HepG2 (cell line): ENCODE results near the gene NADK2. TPM values are rescaled to one million over a fixed set of nuclear protein-coding genes. Genes with fewer than 3 reads are reported as not detected.
A peak's percentile ranks its signal among the peaks of the same experiment; 100 is the strongest.

Experiments used
- FOXA1 ChIP-seq, 2 experiments: fragments of 450-650 bp in 1 of 2; sonication (generic) in 1 of 2; formaldehyde crosslinking in 1 of 2; IDR thresholded peaks; 2 replicates each; pipeline versions ENCODE4 v1.4.0 to v1.6.1; 2016 to 2020; ENCODE audit warnings: missing genetic modification reagents in 1 of 2
- GFI1 ChIP-seq: sonication (generic); formaldehyde crosslinking; IDR thresholded peaks from 2 replicates; pipeline ENCODE4 v1.5.0; 2020; ENCODE audit warnings: missing genetic modification reagents, mild to moderate bottlenecking, borderline replicate concordance
- HNF1A ChIP-seq, 2 experiments: sonication (generic) in 1 of 2; formaldehyde crosslinking in 1 of 2; IDR thresholded peaks; 2 replicates each; pipeline versions ENCODE4 v1.4.0 to v1.6.1; 2016 to 2020; ENCODE audit warnings: borderline replicate concordance in 1 of 2, low read depth in 1 of 2, mild to moderate bottlenecking in 1 of 2, missing genetic modification reagents in 1 of 2
- HNRNPLL ChIP-seq: fragments of 200-400 bp; formaldehyde crosslinking; IDR thresholded peaks from 2 replicates; pipeline ENCODE4 v1.6.1; 2017; ENCODE audit warnings: mild to moderate bottlenecking, low read depth, low read length; ENCODE audit not compliant: poor library complexity, severe bottlenecking
- ISL2 ChIP-seq: sonication (generic); formaldehyde crosslinking; IDR thresholded peaks from 2 replicates; pipeline ENCODE4 v1.5.0; 2020; ENCODE audit warnings: missing genetic modification reagents
- KDM1A ChIP-seq: IDR thresholded peaks from 2 replicates; pipeline ENCODE4 v1.6.1; 2016; ENCODE audit warnings: missing compliant biosample characterization
- KDM6A ChIP-seq: IDR thresholded peaks from 2 replicates; pipeline ENCODE4 v1.6.1; 2016; ENCODE audit warnings: low read depth
- MTA3 ChIP-seq: sonication (generic); formaldehyde crosslinking; IDR thresholded peaks from 2 replicates; pipeline ENCODE4 v1.4.0; 2020; ENCODE audit warnings: missing genetic modification reagents
- NCOA2 ChIP-seq: sonication (generic); formaldehyde crosslinking; IDR thresholded peaks from 2 replicates; pipeline ENCODE4 v1.8.0; 2022; ENCODE audit warnings: inconsistent platforms
- PHF8 ChIP-seq: sonication (generic); formaldehyde crosslinking; IDR thresholded peaks from 2 replicates; pipeline ENCODE4 v1.5.0; 2020; ENCODE audit warnings: missing genetic modification reagents
- PITX1 ChIP-seq: sonication (generic); formaldehyde crosslinking; IDR thresholded peaks from 2 replicates; pipeline ENCODE4 v1.5.1; 2020; ENCODE audit warnings: mild to moderate bottlenecking, missing genetic modification reagents
- POGZ ChIP-seq: sonication (generic); formaldehyde crosslinking; IDR thresholded peaks from 2 replicates; pipeline ENCODE4 v1.4.0; 2020; ENCODE audit warnings: mild to moderate bottlenecking, missing genetic modification reagents
- SMAD3 ChIP-seq: sonication (generic); formaldehyde crosslinking; IDR thresholded peaks from 2 replicates; pipeline ENCODE4 v1.4.0; 2020; ENCODE audit warnings: missing genetic modification reagents
- SP4 ChIP-seq: sonication (generic); formaldehyde crosslinking; IDR thresholded peaks from 2 replicates; pipeline ENCODE4 v1.8.1; 2023; ENCODE audit warnings: mild to moderate bottlenecking, missing genetic modification reagents
- TCF12 ChIP-seq, 2 experiments: fragments of 450-650 bp in 1 of 2; sonication (generic) in 1 of 2; formaldehyde crosslinking in 1 of 2; IDR thresholded peaks; 2 replicates each; pipeline versions ENCODE4 v1.6.1 to v1.8.0; 2017 to 2022; ENCODE audit warnings: antibody characterized with exemption in 1 of 2, mild to moderate bottlenecking in 1 of 2, missing genetic modification reagents in 1 of 2, moderate library complexity in 1 of 2
- TCF7 ChIP-seq: sonication (generic); IDR thresholded peaks from 2 replicates; pipeline ENCODE4 v1.6.1; 2016; ENCODE audit warnings: antibody characterized with exemption, low read depth
- ZGPAT ChIP-seq: IDR thresholded peaks from 2 replicates; pipeline ENCODE4 v1.6.1; 2016; ENCODE audit warnings: mild to moderate bottlenecking
- ZNF281 ChIP-seq: sonication (generic); formaldehyde crosslinking; IDR thresholded peaks from 2 replicates; pipeline ENCODE4 v1.4.0; 2020; ENCODE audit warnings: missing genetic modification reagents, borderline replicate concordance
- ZNF414 ChIP-seq: sonication (generic); formaldehyde crosslinking; IDR thresholded peaks from 2 replicates; pipeline ENCODE4 v1.5.0; 2020; ENCODE audit warnings: missing genetic modification reagents
- ZNF792 ChIP-seq: IDR thresholded peaks from 2 replicates; pipeline ENCODE4 v1.6.1; 2016
- ZNF839 ChIP-seq: sonication (generic); formaldehyde crosslinking; IDR thresholded peaks from 2 replicates; pipeline ENCODE4 v1.4.0; 2020; ENCODE audit warnings: missing genetic modification reagents, mild to moderate bottlenecking, borderline replicate concordance
- polyA plus RNA-seq, 8 experiments: library from polyadenylated mRNA; depleted of rRNA in 3 of 8; stranded (reverse) in 7 of 8; unstranded in 1 of 8; fragments of >200 nt; fragmentation: Illumina TruSeq in 4 of 8; extraction: Trizol in 4 of 8; gene quantifications; 2 replicates each; pipeline versions ENCODE4 v1.2.1 to v1.2.3, GENCODE V29; 2011 to 2016; ENCODE audit warnings: low read depth in 4 of 8, missing spikeins in 1 of 8, mixed read lengths in 1 of 8; ENCODE audit not compliant: insufficient read depth in 1 of 8
- total RNA-seq, 5 experiments: library from RNA; depleted of rRNA; stranded (reverse); fragments of >200 nt; fragmentation: Illumina TruSeq; extraction: Trizol; gene quantifications; 2 replicates each; pipeline ENCODE4 v1.2.3, GENCODE V29; 2016; ENCODE audit warnings: low read depth in 1 of 5

The NADK2 gene
- total and polyA plus RNA-seq, 2 of the 13 experiments (the other 11 are each of a cell fraction or from before 2014, with no cell fraction given) = 13.9 to 71.4 TPM

- TF ChIP-seq TCF7 = 0 out of 2 replicates have a peak, but pooled peaks have one; percentile 45
- TF ChIP-seq ZNF414 (CRISPR knock-in tag) = peak; percentile 40; the same call in 1 of the 2 replicates
- peak; percentile 67; the same call in 1 of the 2 replicates for TF ChIP-seq SMAD3 (CRISPR knock-in tag)
- 0 out of 2 replicates have a peak, but pooled peaks have one; percentile 26 for TF ChIP-seq KDM6A (CRISPR knock-in tag)
- TF ChIP-seq ZNF281 (CRISPR knock-in tag) = peak; percentile 28; the same call in 1 of the 2 replicates
- peak; percentile 82 for TF ChIP-seq ZNF792 (CRISPR knock-in tag)
- TF ChIP-seq FOXA1 (IDR thresholded peaks at IDR 0.05) = no peak; the same call in 1 of the 2 replicates
- peak; percentile 85 for TF ChIP-seq FOXA1 (CRISPR knock-in tag; IDR thresholded peaks at IDR 0.05)
- TF ChIP-seq PHF8 (CRISPR knock-in tag) = no peak
- TF ChIP-seq HNF1A (IDR thresholded peaks at IDR 0.05; ENCODE audit: low read depth) = peak; percentile 67; the same call in 1 of the 2 replicates
- TF ChIP-seq HNF1A (CRISPR knock-in tag; IDR thresholded peaks at IDR 0.05; ENCODE audit: borderline replicate concordance) = no peak; the same call in 1 of the 2 replicates
- TF ChIP-seq KDM1A (CRISPR knock-in tag) = peak; percentile 43; the same call in 1 of the 2 replicates
- no peak for TF ChIP-seq SP4 (CRISPR knock-in tag)
- TF ChIP-seq HNRNPLL = no peak
- 0 out of 2 replicates have a peak, but pooled peaks have one; percentile 61 for TF ChIP-seq PITX1 (CRISPR knock-in tag)
- peak; percentile 60; the same call in 1 of the 2 replicates for TF ChIP-seq GFI1 (CRISPR knock-in tag)
- peak; percentile 93 for TF ChIP-seq ISL2 (CRISPR knock-in tag)
- TF ChIP-seq ZGPAT = peak; percentile 67
- peak; percentile 90 for TF ChIP-seq NCOA2 (CRISPR knock-in tag)
- TF ChIP-seq TCF12 (IDR thresholded peaks at IDR 0.05) = no peak
- TF ChIP-seq TCF12 (CRISPR knock-in tag; IDR thresholded peaks at IDR 0.05) = no peak
- TF ChIP-seq POGZ (CRISPR knock-in tag) = peak; percentile 54; the same call in 1 of the 2 replicates
- no peak for TF ChIP-seq ZNF839 (CRISPR knock-in tag)
- TF ChIP-seq MTA3 = no peak
Measured at GRCh38 chr5:36153726-36154125, 88.0 kb downstream of the NADK2 start (continued).
